RWPE2 (cell line): Measurements from ENCODE around the gene STON2.

Experiments used
- ATAC-seq: fragments of 200-7000 bp; cut with Tn5 transposase; 3 replicates; pipeline ENCODE4 v1.9.1; 2021; ENCODE audit warnings: low read depth
- DNase-seq: peaks from one replicate; pipeline ENCODE4 v3.0.0-alpha.2; 2020; ENCODE audit warnings: low spot score
- H3K27ac ChIP-seq: fragments of 450-650 bp; 2 replicates; pipeline ENCODE4 v1.5.1; 2017; ENCODE audit warnings: mild to moderate bottlenecking; ENCODE audit not compliant: poor library complexity, severe bottlenecking
- H3K27me3 ChIP-seq: fragments of 250-450 bp; sonication (Bioruptor Pico); 2 replicates; pipeline ENCODE4 v1.5.1; 2021; ENCODE audit warnings: mild to moderate bottlenecking, moderate library complexity; ENCODE audit not compliant: insufficient read depth, poor library complexity, severe bottlenecking
- H3K36me3 ChIP-seq: fragments of 250-450 bp; sonication (Bioruptor Pico); 2 replicates; pipeline ENCODE4 v1.5.1; 2020; ENCODE audit warnings: low read depth, mild to moderate bottlenecking, moderate library complexity
- H3K4me1 ChIP-seq: fragments of 250-450 bp; sonication (Bioruptor Pico); 2 replicates; pipeline ENCODE4 v1.5.1; 2021; ENCODE audit warnings: mild to moderate bottlenecking, moderate library complexity; ENCODE audit not compliant: insufficient read depth, poor library complexity, severe bottlenecking
- H3K4me3 ChIP-seq: fragments of 250-450 bp; sonication (Bioruptor Pico); 2 replicates; pipeline ENCODE4 v1.5.1; 2021; ENCODE audit warnings: mild to moderate bottlenecking, moderate library complexity; ENCODE audit not compliant: severe bottlenecking
- H3K9me3 ChIP-seq: fragments of 250-450 bp; sonication (Bioruptor Pico); 2 replicates; pipeline ENCODE4 v1.5.1; 2021; ENCODE audit warnings: mild to moderate bottlenecking, moderate library complexity; ENCODE audit not compliant: severe bottlenecking
- CTCF ChIP-seq: fragments of 450-650 bp; IDR thresholded peaks from one replicate; pipeline ENCODE4 v1.5.1; 2017; ENCODE audit warnings: mild to moderate bottlenecking, moderate library complexity; ENCODE audit not compliant: poor library complexity, severe bottlenecking

The STON2 gene

DNA sequence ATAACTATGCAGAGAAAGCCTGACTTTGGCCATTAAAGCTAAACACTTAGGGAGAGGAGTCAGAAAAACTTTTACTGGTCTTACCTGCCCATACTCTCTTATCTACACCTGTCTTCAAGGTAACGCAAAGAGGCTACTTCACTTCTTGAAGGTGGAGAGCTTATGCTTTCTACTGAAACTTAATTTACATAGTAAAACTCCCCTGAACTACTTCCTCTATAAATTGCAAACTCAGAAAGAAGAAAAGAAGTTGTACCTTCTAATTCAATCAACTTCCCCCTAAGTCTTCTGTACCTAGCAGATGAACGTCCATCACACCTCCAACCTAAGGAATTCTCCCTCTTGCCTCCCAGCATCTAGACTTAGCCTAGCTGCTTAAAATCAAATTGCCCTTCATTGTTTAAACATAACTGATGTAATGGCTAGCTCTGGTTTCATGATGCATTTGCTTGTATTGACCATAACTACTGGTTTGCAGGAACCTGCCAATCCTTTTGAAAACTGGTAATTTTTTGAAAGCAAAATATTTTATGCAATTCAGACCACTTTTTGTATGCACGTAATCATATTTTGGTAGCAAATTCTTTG lies 87.7 kb downstream of the STON2 start:
- TF ChIP-seq CTCF: no peak
- ATAC-seq: no peak

GRCh38 chr14:81311778-81312177 lies 88.3 kb downstream of the STON2 start:
- DNase-seq (no peak), ATAC-seq (peak; percentile 68)
- H3K4me1 ChIP-seq: peaks cover 49% of the 10 kb centered on the region

More for the DNA sequence above, 87.7 kb downstream of the STON2 start:
- H3K4me3 ChIP-seq: no peak overlapping the region
- no peak for DNase-seq
- peaks cover 49% of the 10 kb centered on the region for H3K4me1 ChIP-seq
- H3K9me3 ChIP-seq: no peaks in the 10 kb centered on the region
- H3K27ac ChIP-seq: peak overlapping the region; percentile 53
- no peaks in the 10 kb centered on the region for H3K27me3 ChIP-seq
- peaks cover 13% of the 10 kb centered on the region for H3K36me3 ChIP-seq

GRCh38 chr14:81311141-81311540 lies 89.0 kb downstream of the STON2 start:
- DNase-seq: no peak
- H3K4me1 ChIP-seq: peaks cover 49% of the 10 kb centered on the region
- no peak for ATAC-seq
- H3K27ac ChIP-seq: peak overlapping the region; percentile 53
- H3K4me3 ChIP-seq: no peak overlapping the region
- H3K9me3 ChIP-seq: no peaks in the 10 kb centered on the region
- no peak for TF ChIP-seq CTCF
- peaks cover 21% of the 10 kb centered on the region for H3K36me3 ChIP-seq
- no peaks in the 10 kb centered on the region for H3K27me3 ChIP-seq

More at GRCh38 chr14:81311778-81312177, 88.3 kb downstream of the STON2 start:
- H3K9me3 ChIP-seq: no peaks in the 10 kb centered on the region
- H3K4me3 ChIP-seq: no peak overlapping the region
- TF ChIP-seq CTCF: no peak
- peak overlapping the region; percentile 53 for H3K27ac ChIP-seq
- H3K27me3 ChIP-seq: no peaks in the 10 kb centered on the region
- H3K36me3 ChIP-seq: peaks cover 15% of the 10 kb centered on the region

GRCh38 chr14:81310606-81311005 lies 89.5 kb downstream of the STON2 start:
- no peak for TF ChIP-seq CTCF
- no peaks in the 10 kb centered on the region for H3K9me3 ChIP-seq
- ATAC-seq: no peak
- no peak overlapping the region for H3K27ac ChIP-seq
- peaks cover 24% of the 10 kb centered on the region for H3K36me3 ChIP-seq
- peaks cover 44% of the 10 kb centered on the region for H3K4me1 ChIP-seq
- H3K4me3 ChIP-seq: no peak overlapping the region
- no peaks in the 10 kb centered on the region for H3K27me3 ChIP-seq
- DNase-seq: no peak

GRCh38 chr14:81309511-81309910 lies 90.6 kb downstream of the STON2 start:
- TF ChIP-seq CTCF: no peak
- H3K36me3 ChIP-seq: peaks cover 32% of the 10 kb centered on the region
- no peaks in the 10 kb centered on the region for H3K9me3 ChIP-seq
- H3K27me3 ChIP-seq: no peaks in the 10 kb centered on the region
- H3K4me1 ChIP-seq: peaks cover 33% of the 10 kb centered on the region
- no peak overlapping the region for H3K27ac ChIP-seq
- DNase-seq (no peak), ATAC-seq (no peak)
- H3K4me3 ChIP-seq: no peak overlapping the region
